Large intestine (tissue), 3 donors: Measurements from ENCODE around the gene PRDM15. TPM values are rescaled to one million over a fixed set of nuclear protein-coding genes. Genes with fewer than 3 reads are reported as not detected.
A peak's percentile ranks its signal among the peaks of the same experiment; 100 is the strongest.

Experiments used
- DNase-seq, 2 donors: peaks; one replicate each; pipeline versions ENCODE4 v3.0.0 to v3.0.0-alpha.2; 2013
- H3K27ac ChIP-seq: one replicate; pipeline ENCODE4 v1.5.1; 2013; ENCODE audit warnings: low read length
- H3K27me3 ChIP-seq: 2 replicates; pipeline ENCODE4 v1.6.1; 2013; ENCODE audit warnings: low read length; ENCODE audit not compliant: control insufficient read depth, insufficient read depth
- H3K36me3 ChIP-seq: 2 replicates; pipeline ENCODE4 v1.6.1; 2013; ENCODE audit warnings: low read length; ENCODE audit not compliant: control insufficient read depth, insufficient read depth
- H3K4me1 ChIP-seq: one replicate; pipeline ENCODE4 v1.6.1; 2013; ENCODE audit warnings: low read length; ENCODE audit not compliant: control insufficient read depth, insufficient read depth
- H3K4me3 ChIP-seq: one replicate; pipeline ENCODE4 v1.5.1; 2013; ENCODE audit warnings: low read length
- H3K9me3 ChIP-seq: one replicate; pipeline ENCODE4 v1.6.1; 2013; ENCODE audit warnings: mild to moderate bottlenecking, low read depth, low read length, moderate library complexity; ENCODE audit not compliant: control insufficient read depth
- WGBS: methylation state at CpG from one replicate; pipeline ENCODE4 v1.1.5; 2013; ENCODE audit warnings: low lambda C conversion rate; ENCODE audit not compliant: insufficient coverage; 5-methylcytosine and 5-hydroxymethylcytosine counted together
- polyA plus RNA-seq: library from polyadenylated mRNA; unstranded; fragments of 120-200 nt; gene quantifications from one replicate; pipeline ENCODE4 v1.2.1, GENCODE V29; 2013

Gene PRDM15
- polyA plus RNA-seq, 1 donor, result 6.0 TPM

- Histone ChIP-seq H3K9me3 (no peaks in the 10 kb centered on the region), H3K36me3 (peaks cover 48% of the 10 kb centered on the region), H3K4me3 (no peak overlapping the region), H3K27ac (no peak overlapping the region), H3K4me1 (peaks cover 26% of the 10 kb centered on the region), H3K27me3 (no peaks in the 10 kb centered on the region)
- 90% methylated on average over 2 of the region's 23 CpGs for WGBS
- DNase-seq, result no peak
These were observed 123.7 kb downstream of the PRDM15 start for GRCh38 chr21:41755258-41755933.

GRCh38 chr21:41754479-41754891 is 124.7 kb downstream of the PRDM15 start:
- DNase-seq, result no peak
- H3K36me3 ChIP-seq, result peaks cover 56% of the 10 kb centered on the region
- WGBS, result no CpG with 5 or more reads among the region's 10 CpGs
- peaks cover 28% of the 10 kb centered on the region for H3K4me1 ChIP-seq
- no peak overlapping the region for H3K4me3 ChIP-seq
- no peaks in the 10 kb centered on the region for H3K27me3 ChIP-seq
- H3K27ac ChIP-seq, result no peak overlapping the region
- no peaks in the 10 kb centered on the region for H3K9me3 ChIP-seq

GRCh38 chr21:41753006-41753898 is 125.9 kb downstream of the PRDM15 start:
- no peaks in the 10 kb centered on the region for H3K9me3 ChIP-seq
- WGBS, result 40% methylated on average over 1 of the region's 16 CpGs
- H3K4me1 ChIP-seq, result peaks cover 28% of the 10 kb centered on the region
- no peak overlapping the region for H3K27ac ChIP-seq
- H3K27me3 ChIP-seq, result no peaks in the 10 kb centered on the region
- no peak overlapping the region for H3K4me3 ChIP-seq
- DNase-seq, result no peak
- H3K36me3 ChIP-seq, result peaks cover 69% of the 10 kb centered on the region

- Histone ChIP-seq H3K27ac (peak overlapping the region; percentile 30), H3K27me3 (no peaks in the 10 kb centered on the region), H3K4me1 (peaks cover 28% of the 10 kb centered on the region), H3K36me3 (peaks cover 79% of the 10 kb centered on the region), H3K9me3 (no peaks in the 10 kb centered on the region), H3K4me3 (no peak overlapping the region)
- no CpG with 5 or more reads among the region's 13 CpGs for WGBS
- no peak for DNase-seq
These were observed 126.9 kb downstream of the PRDM15 start for GRCh38 chr21:41752231-41752681.

- peaks cover 84% of the 10 kb centered on the region for H3K36me3 ChIP-seq
- no CpG with 5 or more reads among the region's 12 CpGs for WGBS
- H3K27me3 ChIP-seq, result no peaks in the 10 kb centered on the region
- H3K27ac ChIP-seq, result peak overlapping the region; percentile 30
- H3K4me3 ChIP-seq, result no peak overlapping the region
- DNase-seq, result peak; percentile 67 to 78
- peaks cover under 1% of the 10 kb centered on the region for H3K9me3 ChIP-seq
- peaks cover 28% of the 10 kb centered on the region for H3K4me1 ChIP-seq
These were observed 127.5 kb downstream of the PRDM15 start for GRCh38 chr21:41751611-41752011.

GRCh38 chr21:41750532-41751151 is 128.5 kb downstream of the PRDM15 start:
- H3K4me3 ChIP-seq, result no peak overlapping the region
- H3K27me3 ChIP-seq, result no peaks in the 10 kb centered on the region
- WGBS, result no CpG with 5 or more reads among the region's 16 CpGs
- peaks cover 3% of the 10 kb centered on the region for H3K9me3 ChIP-seq
- H3K27ac ChIP-seq, result no peak overlapping the region
- H3K4me1 ChIP-seq, result peaks cover 28% of the 10 kb centered on the region
- H3K36me3 ChIP-seq, result peaks cover 84% of the 10 kb centered on the region
- no peak for DNase-seq

GRCh38 chr21:41750051-41750450 is 129.1 kb downstream of the PRDM15 start:
- peaks cover 28% of the 10 kb centered on the region for H3K4me1 ChIP-seq
- no peak overlapping the region for H3K4me3 ChIP-seq
- no peak for DNase-seq
- peaks cover 84% of the 10 kb centered on the region for H3K36me3 ChIP-seq
- H3K9me3 ChIP-seq, result peaks cover 3% of the 10 kb centered on the region
- no CpG with 5 or more reads among the region's 7 CpGs for WGBS
- no peaks in the 10 kb centered on the region for H3K27me3 ChIP-seq
- H3K27ac ChIP-seq, result no peak overlapping the region

- Histone ChIP-seq H3K9me3 (peaks cover 3% of the 10 kb centered on the region), H3K27me3 (no peaks in the 10 kb centered on the region), H3K4me1 (peaks cover 28% of the 10 kb centered on the region)
These were observed 129.9 kb downstream of the PRDM15 start for GRCh38 chr21:41749286-41749685.

More at GRCh38 chr21:41749286-41749685, 129.9 kb downstream of the PRDM15 start:
- H3K4me3 ChIP-seq, result no peak overlapping the region
- peaks cover 84% of the 10 kb centered on the region for H3K36me3 ChIP-seq
- WGBS, result no CpG with 5 or more reads among the region's 10 CpGs
- H3K27ac ChIP-seq, result no peak overlapping the region
- DNase-seq, result no peak
